CD4-positive, alpha-beta T cell treated with Interleukin-15 for 4 hours (primary cell): ENCODE measurements around the gene SMS.

Source experiments
- DNase-seq: peaks from one replicate; pipeline ENCODE4 v3.0.0-alpha.2; 2020; ENCODE audit warnings: low spot score

The SMS gene

GRCh38 chrX:21982311-21982710 is 41.8 kb downstream of the SMS start:
- no peak for DNase-seq

DNA sequence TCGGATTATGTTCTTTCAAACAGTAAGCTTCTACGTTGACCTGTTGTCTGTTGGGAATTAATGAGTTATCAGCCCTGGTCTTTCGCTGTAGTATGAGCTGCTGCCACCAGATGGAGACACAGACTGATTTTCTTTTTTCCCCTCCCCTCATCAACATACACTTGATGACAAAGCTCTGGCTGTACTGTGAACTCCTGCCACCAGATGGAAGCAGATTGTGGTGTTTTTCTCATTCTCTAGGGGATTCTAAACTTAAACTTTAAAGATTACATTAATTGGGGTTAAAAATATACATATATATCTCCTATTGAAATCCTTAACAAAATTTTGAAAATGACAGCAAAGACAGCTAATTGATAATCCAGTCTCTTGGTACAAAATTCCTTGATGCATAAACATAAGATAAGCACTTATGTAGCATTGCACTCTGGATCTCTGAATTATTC is 44.8 kb downstream of the SMS start:
- DNase-seq: peak; percentile 70

DNA sequence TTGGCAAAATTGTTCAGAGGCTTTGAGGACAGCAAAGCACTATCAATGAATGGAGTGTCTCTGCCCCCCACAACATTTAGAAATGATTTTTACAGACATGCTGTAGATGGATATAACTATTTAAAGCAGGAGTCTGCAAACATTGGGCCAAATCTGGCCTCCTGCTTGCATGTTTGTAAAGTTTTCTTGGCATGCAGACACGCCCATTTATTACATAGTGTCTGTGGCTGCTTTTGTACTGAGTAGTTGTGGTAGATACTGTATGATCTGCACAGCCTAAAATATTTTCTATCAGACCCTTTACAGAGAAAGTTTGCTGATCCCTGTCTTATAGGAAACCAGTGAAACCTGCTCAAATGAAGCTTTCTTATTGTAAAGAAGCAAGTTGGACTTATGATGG is 46.1 kb downstream of the SMS start:
- no peak for DNase-seq

GRCh38 chrX:21989384-21989783 is 48.9 kb downstream of the SMS start:
- no peak for DNase-seq

DNA sequence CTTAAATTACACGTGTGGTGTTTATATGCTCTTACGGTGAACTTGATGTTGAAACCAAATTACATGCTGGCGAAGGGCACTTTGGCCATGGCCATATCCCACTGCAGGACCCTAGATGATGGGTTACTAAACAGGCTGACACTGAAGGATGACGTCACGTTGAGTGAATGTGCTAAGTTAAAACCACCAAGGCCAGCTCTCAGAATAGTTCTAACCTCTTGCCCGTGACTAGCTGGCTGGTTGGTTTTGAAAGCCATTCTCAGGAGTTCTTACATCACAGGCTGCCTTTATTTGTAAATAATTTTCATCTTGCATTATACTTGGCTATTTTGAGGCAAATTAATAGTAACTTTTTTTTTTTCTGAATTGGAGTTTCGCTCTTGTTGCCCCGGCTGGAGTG is 50.3 kb downstream of the SMS start:
- DNase-seq: no peak

DNA sequence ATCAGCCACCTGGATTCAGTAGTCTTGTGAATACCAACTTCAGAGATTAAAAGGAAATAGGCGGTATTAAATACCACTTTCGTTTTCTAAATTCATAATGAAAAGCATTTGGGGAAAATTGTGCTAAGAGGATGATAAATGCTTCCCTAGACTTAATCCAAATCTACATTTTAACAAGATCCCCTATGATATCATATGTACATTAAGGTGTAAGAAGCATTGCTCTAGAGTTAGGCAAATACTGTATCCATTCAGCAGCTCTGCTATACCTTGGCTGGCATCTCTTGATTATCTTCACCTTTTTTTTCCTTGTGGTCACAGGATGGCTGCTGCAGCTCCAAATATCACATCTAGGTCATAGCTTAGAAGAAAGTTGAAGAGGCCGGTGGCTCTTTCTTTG is 51.0 kb downstream of the SMS start:
- DNase-seq: no peak

GRCh38 chrX:21993265-21993664 is 52.8 kb downstream of the SMS start:
- DNase-seq: no peak

DNA sequence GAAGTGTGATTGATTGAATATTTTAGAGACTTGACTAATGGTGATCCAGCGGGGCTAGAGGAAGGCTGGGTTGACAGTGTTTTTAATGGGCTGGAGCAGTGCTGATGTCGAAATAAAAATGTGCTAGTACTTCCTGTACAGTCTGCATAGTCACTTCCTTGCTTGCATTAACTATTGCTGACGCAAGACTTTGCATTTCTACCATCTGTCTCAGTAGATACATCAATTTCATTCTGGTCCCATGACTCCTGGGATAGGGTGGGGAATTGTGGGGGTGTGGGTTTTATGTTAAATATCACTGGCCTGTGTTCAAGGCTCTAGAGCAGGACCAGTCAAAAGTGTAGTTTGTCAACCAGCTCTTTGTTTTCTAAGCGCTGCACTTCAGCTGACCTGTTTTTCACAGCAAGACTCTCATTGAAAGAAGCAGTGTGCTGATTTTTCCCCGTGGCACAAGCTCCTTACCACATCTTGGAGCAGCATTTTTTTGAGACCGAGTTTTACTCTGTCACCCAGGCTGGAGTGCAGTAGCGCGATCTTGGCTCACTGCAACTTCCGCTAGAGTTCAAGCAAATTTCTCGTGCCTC is 56.5 kb downstream of the SMS start:
- DNase-seq: no peak

- DNase-seq: no peak
Measured at GRCh38 chrX:21998037-21998436, 57.5 kb downstream of the SMS start.

DNA sequence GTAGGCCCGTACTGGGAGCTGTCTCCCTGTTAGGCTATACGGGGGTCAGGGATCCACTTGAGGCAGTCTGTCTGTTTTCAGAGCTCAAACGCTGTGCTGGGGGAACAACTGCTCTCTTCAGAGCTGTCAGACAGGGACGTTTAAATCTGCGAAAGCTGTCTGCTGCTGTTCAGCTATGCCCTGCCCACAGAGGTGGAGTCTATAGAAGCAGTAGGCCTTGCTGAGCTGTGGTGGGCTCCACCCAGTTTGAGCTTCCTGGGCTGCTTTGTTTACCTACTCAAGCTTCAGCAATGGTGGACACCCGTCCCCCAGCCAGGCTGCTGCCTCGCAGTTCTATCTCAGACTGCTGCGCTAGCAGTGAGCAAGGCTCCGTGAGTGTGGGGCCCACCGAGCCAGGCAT is 64.4 kb downstream of the SMS start:
- DNase-seq: no peak

DNA sequence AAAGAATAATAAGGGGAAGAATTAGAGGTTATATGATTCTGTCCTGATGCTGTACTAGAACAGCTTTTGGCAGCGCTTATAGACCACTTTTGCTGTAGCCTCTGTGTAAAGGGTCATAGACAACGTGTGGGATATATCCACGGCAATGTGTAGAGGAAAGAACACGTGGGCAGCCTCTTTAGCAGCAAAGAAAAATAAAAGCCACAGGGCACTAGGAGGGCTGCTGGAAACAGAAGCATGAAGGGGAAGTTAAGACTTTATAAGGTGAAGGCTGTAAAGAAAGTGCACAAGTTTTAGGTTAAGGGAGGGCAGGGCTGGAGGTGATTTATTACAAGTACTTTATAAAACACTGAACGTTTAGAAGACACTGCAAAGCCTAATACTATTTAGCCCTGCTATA is 71.5 kb downstream of the SMS start:
- DNase-seq: no peak

DNA sequence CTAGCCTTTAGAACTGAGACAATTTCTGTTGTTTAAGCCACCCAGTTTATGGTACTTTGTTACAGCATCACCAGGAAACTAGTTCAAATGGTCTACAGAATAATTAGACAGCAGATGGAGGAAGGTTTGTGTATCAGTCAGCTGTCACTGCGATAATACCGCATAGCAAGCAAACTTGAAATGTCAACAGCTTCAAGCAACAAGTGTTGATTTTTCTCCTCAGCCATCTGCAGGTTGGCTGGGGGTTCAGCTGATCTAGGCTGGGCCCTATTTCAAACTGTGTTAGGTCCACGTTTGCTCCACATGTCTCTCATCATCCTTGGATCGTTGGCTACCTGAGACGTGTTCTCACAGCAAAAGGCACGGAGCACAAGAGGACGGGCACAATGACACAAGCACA is 72.4 kb downstream of the SMS start:
- no peak for DNase-seq

DNA sequence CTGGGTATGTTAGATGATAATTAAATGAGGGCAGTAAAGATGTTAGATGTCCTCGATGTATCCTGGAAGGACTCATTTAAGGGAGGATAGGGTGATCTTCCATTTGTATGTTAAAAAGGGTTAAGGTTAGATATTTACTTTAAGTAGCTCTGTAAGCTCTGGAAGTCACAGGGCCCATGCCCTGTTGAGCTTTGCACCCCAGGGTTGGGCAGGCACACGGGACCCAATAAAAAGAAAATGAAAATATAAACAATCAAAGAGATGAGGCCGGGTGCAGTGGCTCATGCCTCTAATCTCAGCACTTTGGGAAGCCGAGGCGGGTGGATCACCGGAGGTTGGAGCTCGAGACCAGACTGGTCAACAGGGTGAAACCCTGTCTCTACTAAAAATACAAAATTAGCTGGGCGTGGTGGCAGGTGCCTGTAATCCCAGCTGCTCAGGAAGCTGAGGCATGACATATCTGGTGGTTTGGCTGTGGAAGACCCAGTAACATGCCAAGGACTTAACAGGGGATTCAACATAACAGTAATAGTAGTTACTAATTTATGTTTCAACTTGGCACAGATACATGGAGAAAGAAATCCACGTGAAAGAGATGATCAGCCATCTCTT is 74.7 kb downstream of the SMS start:
- DNase-seq: no peak

GRCh38 chrX:22021751-22022324 is 81.3 kb downstream of the SMS start:
- no peak for DNase-seq

GRCh38 chrX:22024577-22024976 is 84.1 kb downstream of the SMS start:
- DNase-seq: no peak

- no peak for DNase-seq
Measured at GRCh38 chrX:22025751-22026150, 85.2 kb downstream of the SMS start.

DNA sequence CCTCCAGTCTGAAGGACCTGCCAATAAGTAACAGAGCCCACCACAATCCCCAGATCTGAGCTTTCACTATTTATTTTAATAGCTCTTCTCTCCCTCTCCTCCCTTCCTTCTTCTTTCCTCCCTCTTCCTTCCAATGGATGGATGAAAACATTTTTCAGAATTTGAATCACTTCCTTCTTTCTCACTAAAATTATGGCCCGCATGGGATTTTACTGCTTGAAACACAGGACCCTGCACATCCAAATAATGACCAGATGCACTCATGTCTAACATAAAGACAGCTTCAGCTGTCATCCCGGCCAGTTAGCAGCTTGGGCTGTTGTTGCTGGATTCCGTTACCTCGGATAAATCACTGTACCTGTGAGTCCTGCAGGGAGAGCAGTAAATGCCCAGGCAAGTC is 86.2 kb downstream of the SMS start:
- no peak for DNase-seq

- no peak for DNase-seq
Measured at GRCh38 chrX:22032084-22032483, 91.6 kb downstream of the SMS start, which contains the start of gene PHEX. Gene PHEX, plus strand, starts transcription at chrX:22032325. Its CDS starts 681 bp downstream, at chrX:22033006.

DNA sequence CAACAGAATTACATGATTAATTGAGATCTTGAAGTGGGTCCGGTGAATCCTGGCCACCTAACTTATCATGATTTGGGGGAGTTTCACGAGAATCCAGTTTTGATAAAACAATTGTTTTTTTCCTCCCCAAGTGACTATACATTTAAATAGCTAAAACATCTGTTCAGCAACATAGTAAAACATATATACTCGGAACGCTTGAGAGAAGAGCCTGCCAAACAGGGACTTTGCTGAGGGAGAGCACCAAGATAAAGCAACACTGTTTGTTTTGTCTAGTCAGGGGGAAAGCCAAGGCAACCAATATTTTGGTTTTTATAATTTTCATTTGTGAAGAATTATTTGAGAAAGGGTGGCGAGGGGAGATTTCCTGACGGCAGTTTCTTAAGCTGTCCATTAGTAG is 92.0 kb downstream of the SMS start:
- no peak for DNase-seq

DNA sequence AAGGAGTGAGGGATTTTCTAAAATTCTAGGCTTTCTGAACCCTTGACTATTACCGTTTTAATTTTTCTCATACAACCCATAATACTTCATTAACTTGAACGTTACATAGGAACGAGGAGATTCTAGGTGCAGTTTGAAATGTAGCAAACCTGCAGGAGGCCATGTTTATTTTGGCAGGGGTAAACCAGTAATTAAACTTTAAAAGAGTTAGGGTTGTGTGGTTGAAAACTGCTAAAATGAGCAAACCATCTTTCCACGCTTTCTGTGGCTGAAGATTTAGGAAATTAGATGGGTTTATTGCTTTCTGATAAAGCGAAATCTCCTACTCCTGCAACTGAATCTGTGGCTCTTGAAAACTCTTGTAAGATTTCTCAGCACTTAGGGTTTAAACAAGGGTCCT is 93.3 kb downstream of the SMS start:
- no peak for DNase-seq

DNA sequence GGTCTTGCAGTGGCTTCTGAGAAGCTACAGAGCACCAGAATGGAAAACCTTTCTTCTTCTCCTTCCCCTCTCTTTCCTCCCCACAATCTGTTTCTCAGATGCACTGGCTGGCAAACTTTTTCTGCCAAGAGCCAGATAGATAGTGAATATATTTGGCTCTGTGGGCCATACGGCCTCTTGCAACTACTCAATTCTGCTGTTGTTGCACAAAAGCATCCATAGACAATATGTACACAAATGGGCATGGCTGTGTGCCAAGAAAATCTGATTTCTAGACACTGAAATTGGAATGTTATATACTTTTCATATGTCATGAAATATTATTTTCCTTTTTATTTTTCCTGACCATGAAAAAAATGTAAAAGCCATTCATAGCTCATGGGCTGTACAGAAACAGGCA is 94.7 kb downstream of the SMS start:
- DNase-seq: no peak

DNA sequence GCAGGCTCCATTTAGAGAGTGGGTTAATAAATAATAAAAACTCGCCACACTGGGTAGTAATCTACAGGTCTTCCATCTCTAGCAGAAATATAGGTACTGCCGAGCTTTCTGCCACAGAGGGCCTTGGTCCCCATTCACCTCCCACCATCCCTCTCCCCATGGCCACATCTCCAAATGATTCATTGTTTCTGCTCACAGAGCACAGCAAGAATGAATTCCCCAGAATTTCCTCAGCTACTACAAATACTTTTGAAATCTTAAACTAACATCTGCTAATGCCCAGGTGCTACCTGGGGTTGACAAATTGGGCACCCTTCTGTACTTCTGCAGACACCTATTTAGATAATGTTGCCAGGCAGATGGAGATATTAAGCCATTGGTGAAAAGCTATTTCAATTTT is 96.7 kb downstream of the SMS start:
- no peak for DNase-seq

DNA sequence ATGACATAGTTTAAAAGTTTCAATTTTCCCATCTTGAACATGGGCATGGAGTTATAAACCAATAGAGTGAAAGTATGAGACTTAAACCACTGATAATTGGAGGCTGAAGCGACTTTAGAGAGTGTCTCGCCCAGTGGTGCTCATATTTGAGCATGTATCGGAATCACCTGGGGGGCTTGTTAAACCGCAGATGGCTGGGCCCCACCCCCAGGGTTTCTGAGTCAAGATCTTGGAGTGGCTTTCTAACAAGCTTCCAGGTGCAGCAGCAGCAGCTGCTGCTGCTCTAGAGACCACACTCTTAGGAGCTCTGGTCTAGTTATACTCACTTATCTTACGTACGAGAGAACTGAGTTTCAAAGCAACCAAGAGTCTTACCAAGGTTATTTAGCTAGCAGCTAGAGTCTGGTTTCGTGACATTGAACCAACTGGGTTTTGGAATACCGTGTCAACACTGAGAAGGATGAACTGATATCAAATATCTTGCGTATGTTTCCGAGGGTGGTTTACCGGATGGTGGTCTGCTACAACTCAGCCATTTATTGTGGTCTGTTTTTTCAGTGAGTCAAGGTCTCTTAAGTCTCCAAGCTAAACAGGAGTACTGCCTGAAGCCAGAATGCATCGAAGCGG is 97.5 kb downstream of the SMS start:
- no peak for DNase-seq

GRCh38 chrX:22039541-22039940 is 99.0 kb downstream of the SMS start:
- no peak for DNase-seq
